Measurements from ENCODE around the gene COL5A1.

GRCh38 chr9:134699343-134699740 is 57.7 kb downstream of the COL5A1 start:
- TF ChIP-seq CTCF (conservative IDR thresholded peaks at IDR 0.05; ENCODE audit: low read depth, low read length) (no peak), EZH2 (IDR thresholded peaks at IDR 0.05; ENCODE audit: low read length, unreplicated experiment) (no peak), EZH2phosphoT487 (IDR thresholded peaks at IDR 0.05; ENCODE audit: borderline replicate concordance, low read length) (no peak)
